ENCODE measurements around the gene UNC45A.

UNC45A gene

GRCh38 chr15:90946941-90947576 is 12.0 kb downstream of the UNC45A start:
- DNase-seq = no peak

DNA sequence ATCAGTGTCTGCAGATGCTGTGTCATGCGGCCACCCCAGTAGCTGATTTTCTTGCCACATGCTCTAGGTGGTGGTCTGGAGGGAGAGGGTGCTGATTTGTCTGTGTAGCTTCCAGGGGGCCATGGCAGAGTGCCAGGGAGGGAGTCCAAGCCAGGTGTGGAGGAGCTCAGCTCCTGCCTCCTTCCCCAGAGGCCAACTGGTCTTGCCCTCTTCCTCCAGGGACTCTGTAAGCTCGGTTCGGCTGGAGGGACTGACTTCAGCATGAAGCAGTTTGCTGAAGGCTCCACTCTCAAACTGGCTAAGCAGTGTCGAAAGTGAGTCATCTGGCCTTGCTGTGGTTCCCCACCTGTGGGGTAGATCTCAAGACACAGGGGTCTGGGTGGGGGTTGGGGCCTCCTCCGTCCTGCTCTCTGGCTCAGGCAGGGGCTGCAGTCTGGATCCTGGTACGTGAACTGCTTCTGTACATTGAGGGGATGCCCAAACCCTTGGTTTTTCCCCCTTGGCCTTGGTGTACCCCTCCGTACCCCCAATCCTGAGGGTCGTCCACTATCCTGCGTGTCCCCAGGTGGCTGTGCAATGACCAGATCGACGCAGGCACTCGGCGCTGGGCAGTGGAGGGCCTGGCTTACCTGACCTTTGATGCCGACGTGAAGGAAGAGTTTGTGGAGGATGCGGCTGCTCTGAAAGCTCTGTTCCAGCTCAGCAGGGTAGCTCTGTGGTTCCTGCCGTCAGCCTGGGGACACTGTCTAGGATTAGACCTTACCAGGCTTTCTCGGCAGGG is 12.7 kb downstream of the UNC45A start:
- no peak for DNase-seq

DNA sequence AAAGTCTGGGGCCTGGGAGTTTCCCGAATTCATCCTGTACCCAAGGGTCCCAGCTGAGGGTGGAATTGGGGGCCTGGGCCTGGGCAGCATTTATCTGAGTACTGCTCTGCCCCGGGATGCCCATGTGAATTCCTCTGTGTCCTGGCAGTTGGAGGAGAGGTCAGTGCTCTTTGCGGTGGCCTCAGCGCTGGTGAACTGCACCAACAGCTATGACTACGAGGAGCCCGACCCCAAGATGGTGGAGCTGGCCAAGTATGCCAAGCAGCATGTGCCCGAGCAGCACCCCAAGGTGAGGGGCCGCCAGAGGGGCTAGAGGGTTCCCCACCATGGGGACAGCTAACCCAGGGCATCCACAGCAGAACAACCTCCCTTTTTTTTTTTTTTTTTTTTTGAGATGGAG is 13.4 kb downstream of the UNC45A start:
- DNase-seq = no peak

- no peak for DNase-seq
Observed at GRCh38 chr15:90949979-90950675, 15.0 kb downstream of the UNC45A start.

DNA sequence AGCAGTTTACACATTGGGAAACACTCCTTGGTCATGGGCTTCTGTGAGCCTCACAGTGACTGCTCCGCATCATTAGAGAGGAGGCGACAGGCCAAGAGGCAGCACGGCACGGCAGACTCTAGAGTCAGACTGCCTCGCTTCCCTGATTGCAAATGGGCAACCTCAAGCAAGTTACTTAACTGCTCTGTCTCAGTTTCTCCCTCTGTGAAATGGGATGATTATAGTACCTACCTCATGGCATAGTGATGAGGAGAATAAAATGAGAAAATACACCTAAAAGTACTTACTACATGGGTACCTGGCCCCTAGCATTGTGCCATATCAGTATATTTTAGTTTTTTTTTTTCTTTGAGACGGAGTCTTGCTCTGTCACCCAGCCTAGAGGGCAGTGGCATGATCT is 15.6 kb downstream of the UNC45A start:
- DNase-seq = no peak

DNA sequence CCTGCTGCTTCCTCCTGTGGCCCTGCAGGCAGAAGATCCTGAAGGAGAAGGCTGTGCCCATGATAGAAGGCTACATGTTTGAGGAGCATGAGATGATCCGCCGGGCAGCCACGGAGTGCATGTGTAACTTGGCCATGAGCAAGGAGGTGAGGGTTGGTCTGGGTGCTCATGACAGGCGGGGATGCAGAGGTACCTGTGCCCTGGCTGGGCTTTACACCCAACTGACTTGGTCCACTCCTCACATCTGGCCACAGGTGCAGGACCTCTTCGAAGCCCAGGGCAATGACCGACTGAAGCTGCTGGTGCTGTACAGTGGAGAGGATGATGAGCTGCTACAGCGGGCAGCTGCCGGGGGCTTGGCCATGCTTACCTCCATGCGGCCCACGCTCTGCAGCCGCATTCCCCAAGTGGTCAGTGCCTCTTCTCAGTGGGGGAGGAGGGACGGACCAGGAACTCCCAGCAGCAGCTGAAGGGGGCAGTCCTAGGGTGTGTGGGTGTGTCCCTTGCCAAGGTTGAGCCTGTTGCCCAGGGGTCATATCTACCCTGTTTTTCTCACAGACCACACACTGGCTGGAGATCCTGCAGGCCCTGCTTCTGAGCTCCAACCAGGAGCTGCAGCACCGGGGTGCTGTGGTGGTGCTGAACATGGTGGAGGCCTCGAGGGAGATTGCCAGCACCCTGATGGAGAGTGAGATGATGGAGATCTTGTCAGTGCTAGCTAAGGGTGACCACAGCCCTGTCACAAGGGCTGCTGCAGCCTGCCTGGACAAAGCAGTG is 18.0 kb downstream of the UNC45A start:
- no peak for DNase-seq

- DNase-seq = no peak
Observed at GRCh38 chr15:90953947-90954711, 19.0 kb downstream of the UNC45A start.

- DNase-seq = peak; percentile 64
Observed at GRCh38 chr15:90954712-90955623, 19.9 kb downstream of the UNC45A start, which contains the start of gene RCCD1. Gene RCCD1 (plus strand): TSS chr15:90954884. CDS start chr15:90956735, 1,851 bp downstream.

GRCh38 chr15:90955624-90956273 is 20.7 kb downstream of the UNC45A start:
- no peak for DNase-seq

DNA sequence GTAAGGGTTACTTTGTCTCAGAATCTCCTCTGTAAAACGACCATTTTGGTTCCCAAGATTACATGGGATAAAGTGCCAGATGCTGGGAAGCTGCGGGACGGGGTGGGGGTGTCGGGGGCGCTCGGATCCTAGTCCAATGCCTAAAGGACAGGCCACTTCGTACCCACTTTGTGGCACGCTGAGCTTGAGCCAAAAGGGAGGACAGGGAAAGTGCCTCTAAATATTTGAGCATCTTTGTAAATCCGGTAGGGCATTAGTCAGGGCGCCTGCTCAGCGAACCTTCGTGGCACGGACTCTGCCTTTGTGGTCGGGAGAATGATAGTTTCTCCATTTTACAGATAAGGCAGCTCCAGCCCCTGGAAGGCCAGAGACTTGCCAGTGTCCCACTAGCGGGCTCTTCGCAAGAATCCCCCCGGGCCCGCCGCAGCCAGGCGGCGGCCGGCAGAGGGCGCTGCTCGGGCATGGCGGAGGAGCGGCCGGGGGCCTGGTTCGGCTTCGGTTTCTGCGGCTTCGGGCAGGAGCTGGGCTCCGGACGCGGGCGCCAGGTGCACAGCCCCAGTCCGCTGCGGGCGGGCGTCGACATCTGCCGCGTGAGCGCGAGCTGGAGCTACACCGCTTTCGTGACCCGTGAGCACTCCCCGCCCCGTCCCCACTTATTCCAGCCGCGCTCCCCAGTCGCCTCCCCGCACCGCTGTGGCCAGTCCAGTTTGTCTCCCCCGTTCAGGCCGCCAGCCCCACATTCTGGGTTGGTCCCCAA is 21.4 kb downstream of the UNC45A start:
- no peak for DNase-seq

DNA sequence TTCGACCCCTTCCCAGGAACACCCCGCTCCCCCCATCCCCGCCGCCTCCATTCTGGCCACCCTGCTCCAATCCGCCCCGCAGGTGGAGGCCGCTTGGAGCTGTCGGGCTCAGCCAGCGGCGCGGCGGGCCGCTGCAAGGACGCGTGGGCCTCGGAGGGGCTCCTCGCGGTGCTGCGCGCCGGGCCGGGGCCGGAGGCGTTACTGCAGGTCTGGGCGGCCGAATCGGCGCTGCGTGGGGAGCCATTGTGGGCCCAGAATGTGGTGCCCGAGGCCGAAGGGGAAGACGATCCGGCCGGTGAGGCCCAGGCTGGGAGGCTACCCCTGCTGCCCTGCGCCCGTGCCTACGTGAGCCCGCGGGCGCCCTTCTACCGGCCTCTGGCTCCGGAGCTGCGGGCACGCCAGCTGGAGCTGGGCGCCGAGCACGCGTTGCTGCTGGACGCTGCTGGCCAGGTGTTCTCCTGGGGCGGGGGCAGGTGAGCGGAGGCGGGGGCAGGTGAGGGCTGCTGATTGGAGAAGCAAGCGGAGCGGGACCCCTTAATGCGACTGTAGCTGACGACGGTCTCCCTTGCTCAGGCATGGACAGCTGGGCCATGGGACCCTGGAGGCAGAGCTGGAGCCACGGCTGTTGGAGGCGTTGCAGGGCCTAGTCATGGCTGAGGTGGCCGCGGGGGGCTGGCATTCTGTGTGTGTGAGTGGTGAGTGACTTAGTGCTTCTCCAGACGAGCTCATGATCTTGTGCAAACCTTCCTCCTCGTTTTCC is 22.1 kb downstream of the UNC45A start:
- DNase-seq = no peak

DNA sequence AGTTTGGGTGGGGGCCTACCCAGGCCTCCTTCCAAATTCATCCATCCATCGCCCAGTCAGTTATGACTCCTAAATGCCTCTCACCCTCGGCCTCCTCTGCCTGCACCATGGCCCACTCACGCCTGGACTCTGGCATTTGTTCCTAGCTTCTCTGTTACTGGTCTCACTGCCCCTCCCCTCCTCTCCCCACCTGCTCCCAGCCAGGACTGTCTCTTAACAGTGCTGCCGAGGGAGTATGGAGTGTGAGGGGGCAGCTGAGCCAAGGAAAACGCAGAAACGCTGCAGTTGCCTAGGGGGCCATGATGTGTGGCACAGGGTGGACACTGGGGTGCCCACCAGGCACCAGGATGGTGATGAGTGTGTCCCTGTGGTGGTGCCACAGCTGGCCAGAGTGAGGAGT is 22.7 kb downstream of the UNC45A start:
- no peak for DNase-seq

GRCh38 chr15:90959028-90959595 is 24.0 kb downstream of the UNC45A start:
- no peak for DNase-seq

DNA sequence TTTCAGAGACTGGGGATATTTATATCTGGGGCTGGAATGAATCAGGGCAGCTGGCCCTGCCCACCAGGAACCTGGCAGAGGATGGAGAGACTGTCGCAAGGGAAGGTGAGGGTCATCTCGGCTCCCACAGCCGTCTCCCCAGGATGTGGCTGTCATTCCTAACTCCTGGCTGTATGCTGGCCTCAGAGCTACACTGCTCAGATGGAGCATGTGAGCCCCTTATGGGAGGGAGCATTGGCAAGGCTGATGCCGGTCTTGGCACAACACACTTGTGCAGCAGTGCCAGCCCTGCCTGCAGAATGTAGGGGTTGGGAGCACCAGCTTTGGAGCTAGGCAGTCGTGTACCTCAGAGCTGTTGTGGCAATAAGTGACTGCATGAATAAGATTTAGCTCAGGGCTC is 24.8 kb downstream of the UNC45A start:
- no peak for DNase-seq

DNA sequence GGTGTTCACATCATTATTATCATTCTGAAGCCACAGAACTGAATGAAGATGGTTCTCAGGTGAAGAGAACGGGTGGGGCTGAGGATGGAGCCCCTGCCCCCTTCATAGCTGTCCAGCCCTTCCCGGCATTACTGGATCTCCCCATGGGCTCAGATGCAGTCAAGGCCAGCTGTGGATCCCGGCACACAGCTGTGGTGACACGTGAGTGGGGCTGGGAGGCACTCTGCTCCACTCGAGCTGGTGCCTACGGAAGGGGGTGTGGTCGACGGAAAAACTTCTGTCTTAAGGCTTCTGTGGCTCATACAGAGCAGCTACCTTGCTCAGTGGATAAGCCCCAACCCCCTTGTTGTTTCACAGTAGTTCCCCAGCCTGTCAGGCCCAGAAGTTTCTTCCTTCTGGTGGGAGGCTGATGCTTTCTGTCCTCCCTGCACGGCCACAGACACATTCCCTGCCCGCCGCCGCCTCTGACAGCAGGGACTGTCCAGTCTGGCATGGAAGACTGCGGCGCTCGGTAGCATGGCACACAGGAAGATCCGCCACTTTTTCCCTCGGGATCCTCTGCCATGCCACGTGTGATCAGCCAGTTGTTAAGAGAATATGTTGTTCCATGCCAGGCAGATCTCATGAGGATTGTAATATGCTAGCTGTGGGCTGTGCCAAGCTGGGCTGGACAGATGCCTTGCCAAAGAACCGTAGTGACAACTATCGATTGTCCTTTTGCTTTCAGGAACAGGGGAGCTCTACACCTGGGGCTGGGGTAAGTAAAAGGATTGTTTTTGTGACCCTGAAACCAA is 25.4 kb downstream of the UNC45A start:
- DNase-seq = no peak

GRCh38 chr15:90962021-90962420 is 26.9 kb downstream of the UNC45A start:
- no peak for DNase-seq

GRCh38 chr15:90966262-90966661 is 31.2 kb downstream of the UNC45A start:
- no peak for DNase-seq

DNA sequence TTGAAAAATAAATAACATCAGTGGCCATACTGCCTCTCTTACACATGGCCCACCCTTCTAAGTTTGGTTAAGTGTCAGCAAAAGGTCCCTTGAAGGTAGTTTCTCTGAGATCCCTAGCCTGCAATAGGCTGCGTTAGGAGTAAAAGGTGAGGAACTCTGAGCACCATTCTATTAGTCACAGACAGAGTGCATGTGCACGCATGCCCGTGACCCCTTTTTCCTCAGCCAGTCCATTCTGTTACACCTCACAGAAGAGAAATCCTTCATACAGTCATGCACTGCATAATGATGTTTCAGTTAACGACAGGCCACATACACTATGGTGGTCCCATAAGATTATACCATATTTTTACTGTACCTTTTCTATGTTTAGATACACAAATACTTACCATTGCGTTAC is 32.1 kb downstream of the UNC45A start:
- no peak for DNase-seq

All from GOT3 (cell line).